GM10847 (cell line): Measurements from ENCODE around the gene KPRP.

Experiments used
- POLR2A ChIP-seq: IDR thresholded peaks from 2 replicates; pipeline ENCODE4 v1.6.1; 2011; ENCODE audit not compliant: insufficient read length; ENCODE audit errors: extremely low read depth

KPRP gene

DNA sequence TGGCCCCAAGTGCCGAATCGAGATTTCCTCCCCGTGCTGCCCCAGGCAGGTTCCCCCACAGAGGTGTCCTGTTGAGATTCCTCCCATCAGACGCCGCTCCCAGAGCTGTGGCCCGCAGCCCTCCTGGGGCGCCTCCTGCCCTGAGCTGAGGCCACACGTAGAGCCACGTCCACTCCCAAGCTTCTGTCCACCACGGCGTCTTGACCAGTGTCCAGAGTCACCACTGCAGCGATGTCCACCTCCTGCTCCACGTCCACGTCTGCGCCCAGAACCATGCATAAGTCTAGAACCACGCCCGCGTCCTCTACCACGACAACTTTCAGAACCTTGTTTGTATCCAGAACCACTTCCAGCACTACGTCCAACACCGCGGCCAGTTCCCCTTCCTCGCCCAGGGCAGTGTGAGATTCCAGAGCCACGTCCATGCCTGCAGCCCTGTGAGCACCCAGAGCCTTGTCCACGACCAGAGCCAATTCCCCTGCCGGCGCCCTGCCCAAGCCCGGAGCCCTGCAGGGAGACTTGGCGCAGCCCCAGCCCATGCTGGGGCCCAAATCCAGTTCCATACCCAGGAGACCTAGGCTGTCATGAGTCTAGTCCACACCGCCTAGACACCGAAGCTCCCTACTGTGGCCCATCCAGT lies 2.8 kb downstream of the KPRP start:
- TF ChIP-seq POLR2A: no peak

DNA sequence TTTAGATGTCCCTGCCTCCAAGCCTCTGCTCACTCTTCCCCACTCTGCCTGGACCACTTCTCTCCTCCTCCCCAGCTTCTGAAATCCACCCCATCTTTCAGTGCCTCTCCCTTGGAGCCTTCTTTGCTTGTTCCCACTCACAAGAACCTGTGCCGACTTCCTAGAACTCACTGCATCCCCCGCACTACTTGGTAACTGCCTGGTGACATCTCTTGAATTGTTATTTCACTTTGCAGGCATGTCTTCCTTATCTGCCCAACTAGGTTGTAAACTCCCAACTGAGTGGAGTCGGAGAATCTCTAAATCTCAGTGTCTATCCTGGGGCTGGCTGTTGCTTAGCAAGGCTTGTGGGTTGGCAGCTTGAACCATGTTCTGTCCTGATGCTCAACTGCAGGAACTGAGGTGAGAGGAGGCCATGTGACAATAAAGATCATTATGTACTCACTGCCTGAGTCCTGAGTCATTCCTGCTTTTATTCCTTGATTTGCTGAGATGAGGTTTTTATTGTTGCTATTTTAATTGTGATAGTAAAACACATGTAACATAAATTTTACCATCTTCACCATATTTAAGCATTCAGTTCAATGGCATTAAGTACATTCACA lies 3.9 kb downstream of the KPRP start:
- no peak for TF ChIP-seq POLR2A

DNA sequence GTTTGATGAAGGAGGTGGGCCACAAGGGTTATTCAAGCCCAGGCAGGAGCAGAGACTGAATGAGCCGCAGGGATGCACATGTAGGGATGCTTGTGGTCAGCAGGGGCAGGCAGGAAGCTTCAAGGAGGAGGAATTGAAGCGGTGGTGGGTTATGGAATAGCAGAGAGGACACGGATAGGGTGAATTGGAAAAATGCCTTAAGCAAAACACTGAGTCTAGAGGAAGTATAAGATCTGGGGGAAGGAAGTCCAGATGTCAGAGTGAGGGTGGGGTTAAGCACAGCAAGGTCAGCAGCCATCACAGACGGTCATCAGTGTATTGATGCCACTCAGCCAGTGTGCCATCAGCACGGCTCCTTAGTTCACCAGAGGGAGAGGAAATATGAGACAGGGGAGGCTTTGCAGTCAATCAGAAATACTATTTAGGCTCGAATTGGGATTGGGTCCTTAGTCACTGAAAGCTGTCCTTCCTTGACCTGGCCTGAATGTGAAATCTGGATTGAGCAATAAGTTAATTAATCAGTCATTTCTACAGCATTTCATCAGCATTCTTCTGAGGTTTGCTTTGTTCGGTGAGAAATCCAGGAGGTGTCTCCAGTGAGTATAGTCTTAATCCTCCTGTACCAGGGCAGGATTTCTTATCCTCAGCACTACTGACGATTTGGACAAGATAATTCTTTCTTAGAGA lies 11.2 kb downstream of the KPRP start:
- TF ChIP-seq POLR2A: no peak

DNA sequence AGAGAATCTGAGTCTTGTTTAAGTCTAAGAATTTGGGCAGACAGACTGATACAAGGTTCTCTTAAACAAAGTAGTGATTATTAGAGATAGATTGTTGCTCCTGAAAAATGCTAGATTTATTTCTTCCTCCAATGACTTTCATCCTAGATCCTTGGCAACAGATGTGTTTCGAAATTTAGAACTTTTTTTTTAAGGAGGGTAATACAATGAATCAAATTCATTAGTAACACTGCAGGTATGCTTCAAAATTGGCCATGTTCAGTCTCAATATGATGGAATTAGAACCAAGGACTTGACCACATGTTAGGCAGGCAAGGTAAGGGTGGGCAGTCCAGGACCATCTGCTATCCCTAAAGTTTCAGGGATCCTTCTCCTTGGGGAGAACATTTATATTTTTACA lies 12.6 kb downstream of the KPRP start:
- TF ChIP-seq POLR2A: no peak

DNA sequence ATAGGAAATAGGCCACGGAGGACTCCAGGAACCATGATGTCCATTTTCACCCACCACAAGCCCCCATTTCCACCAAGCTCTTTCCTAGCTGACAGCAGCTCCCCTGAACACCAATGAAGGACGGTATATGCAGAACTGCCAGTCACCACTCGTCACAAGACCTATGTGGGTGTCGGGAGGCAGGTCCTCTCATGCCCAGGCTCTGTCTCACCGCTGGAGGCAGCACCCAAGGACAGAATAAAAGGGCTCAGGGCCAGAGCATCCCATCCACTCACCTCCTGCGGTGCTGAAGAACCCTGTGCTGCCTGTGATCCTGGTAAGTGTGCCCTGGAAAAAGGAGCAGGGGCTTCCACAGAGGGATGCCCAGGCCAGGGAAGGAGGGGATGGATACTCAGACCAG lies 17.1 kb downstream of the KPRP start, which contains the start of gene LCE1F:
Gene LCE1F, plus strand, starts transcription at position 266 of the 400 bp plus-strand sequence. CDS start 1,232 bp downstream, outside the sequence.
- no peak for TF ChIP-seq POLR2A

DNA sequence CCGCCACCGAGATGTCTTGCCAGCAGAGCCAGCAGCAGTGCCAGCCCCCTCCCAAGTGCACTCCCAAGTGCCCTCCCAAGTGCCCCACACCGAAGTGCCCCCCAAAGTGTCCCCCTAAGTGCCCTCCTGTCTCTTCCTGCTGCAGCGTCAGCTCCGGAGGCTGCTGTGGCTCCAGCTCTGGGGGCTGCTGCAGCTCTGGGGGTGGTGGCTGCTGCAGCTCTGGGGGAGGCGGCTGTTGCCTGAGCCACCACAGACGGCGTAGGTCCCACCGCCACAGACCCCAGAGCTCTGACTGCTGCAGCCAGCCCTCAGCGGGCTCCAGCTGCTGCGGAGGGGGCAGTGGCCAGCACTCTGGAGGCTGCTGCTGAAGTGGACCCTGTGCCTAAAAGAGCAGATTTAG lies 18.5 kb downstream of the KPRP start:
- TF ChIP-seq POLR2A: no peak

DNA sequence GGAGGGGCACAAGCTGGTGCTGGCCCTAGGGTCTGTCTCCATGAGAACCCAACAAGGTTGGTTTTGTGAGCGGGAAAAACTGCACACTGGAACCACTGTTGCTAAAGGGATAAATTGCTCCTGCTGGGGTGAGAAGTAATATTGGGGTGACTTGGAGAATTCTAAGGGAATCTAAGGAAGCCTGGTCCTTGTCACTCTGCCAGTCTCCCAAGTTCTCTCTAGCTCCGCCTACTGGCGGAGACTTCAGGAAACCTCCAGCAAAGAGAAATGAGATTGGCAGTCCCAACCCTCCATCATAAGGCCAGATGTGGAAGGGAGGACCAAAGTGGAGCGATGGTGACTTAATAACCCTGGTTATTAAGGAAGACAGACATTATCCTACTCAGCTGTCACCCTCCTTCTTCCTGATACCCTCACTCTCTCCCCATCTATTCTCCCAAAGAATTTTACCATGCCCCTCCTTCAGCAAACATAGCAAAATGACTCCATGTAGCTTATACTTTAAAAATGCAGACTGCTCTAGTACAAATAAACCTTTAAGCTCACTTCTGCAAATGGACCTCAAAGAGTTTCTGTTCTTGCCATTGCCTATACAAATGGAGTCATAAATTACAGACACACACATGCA lies 19.8 kb downstream of the KPRP start:
- TF ChIP-seq POLR2A: no peak

DNA sequence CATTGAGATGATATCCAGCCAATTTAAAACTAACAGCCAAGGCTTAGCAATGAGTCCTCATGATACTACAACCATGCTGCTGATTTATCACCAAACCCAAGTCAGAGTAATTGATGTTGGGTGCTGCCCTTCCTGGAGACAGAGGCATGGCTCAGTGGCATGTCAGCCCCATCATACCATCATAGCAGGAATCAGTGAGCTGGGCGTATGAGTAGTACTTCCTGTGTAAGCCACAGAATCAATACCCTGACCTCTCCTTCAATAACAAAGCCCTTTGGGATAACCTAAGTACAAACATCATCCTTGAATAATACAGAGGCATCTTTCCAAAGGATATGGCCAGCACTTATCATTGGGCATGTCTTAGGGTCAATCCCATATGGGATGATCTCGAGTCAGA lies 25.3 kb downstream of the KPRP start:
- TF ChIP-seq POLR2A: no peak

DNA sequence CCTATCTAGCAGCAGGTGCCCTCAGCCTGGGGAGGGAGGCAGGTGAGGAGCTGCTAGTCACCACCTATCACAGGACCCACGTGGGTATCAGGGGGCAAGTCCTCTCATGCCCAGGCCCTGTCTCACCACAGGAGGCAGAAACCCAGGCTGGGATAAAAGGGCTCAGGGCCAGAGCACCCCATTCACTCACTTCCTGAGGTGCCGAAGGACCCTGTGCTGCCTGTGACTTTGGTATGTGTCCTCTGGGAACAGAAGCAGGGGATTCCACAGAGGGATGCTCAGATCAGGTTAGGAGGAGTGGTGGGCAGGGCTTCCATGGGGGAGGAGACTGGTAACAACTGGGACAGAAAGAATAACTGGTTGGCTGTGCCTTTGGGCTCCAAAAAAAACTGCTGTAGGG lies 28.3 kb downstream of the KPRP start, which contains the start of gene LCE1E:
Gene LCE1E, plus strand, starts transcription at position 181 of the 400 bp plus-strand sequence. CDS start 1,043 bp downstream, outside the sequence.
- no peak for TF ChIP-seq POLR2A

DNA sequence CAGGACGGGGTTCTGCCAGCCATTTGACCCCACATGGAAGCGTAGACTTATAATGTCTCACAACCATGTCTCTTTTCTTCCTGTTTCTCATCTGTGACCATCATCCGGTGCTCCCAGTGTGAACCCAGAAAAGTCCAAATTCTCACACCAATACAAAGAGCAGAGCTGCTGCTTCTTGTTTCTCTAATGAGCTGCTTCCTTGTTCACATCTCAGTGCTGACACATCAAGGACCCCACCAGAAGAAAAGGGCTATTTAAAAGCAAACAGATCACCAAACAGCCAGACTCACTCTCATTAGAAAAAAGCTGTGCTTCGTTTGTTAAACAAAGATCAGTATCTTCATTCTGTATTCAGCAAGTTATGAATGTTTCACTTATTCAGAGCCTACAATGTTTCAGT lies 37.9 kb downstream of the KPRP start:
- no peak for TF ChIP-seq POLR2A

DNA sequence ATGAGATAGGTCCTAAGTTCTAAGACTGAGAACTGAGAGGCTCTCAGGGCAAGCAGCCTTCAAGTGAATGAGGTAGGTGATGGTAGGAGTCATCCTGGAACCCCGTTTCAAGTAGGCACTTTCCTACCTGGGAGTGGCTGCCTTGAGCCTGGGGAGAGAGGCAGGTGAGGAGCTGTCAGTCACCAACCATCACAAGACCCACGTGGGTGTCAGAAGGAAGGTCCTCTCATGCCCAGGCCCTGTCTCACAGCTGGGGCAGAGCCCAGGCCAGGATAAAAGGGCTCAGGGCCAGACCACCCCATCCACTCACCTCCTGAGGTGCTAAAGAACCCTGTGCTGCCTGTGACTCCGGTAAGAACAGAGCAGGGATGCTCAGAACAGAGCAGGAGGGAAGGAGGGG lies 38.6 kb downstream of the KPRP start, which contains the start of gene LCE1D:
Gene LCE1D, plus strand, starts transcription at position 301 of the 400 bp plus-strand sequence. CDS start 1,074 bp downstream, outside the sequence.
- TF ChIP-seq POLR2A: no peak

DNA sequence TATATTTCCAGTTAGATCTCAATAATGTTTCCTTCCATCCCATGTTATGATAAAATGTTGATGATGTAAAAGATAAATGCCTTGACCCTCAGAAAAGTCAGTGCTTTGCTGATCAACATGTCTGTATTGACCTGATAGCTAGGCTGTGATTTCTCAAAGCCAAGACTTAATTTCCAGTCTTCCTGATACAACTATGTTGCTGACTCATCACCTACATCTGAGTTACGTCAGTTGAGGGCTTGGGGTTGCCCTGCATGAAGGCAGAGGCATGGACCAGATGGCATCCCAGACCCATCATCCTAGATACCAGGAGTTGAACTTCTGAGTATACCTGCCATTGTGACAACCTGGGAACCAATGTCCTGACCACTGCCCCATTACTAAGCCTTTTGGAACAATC lies 43.5 kb downstream of the KPRP start:
- no peak for TF ChIP-seq POLR2A

DNA sequence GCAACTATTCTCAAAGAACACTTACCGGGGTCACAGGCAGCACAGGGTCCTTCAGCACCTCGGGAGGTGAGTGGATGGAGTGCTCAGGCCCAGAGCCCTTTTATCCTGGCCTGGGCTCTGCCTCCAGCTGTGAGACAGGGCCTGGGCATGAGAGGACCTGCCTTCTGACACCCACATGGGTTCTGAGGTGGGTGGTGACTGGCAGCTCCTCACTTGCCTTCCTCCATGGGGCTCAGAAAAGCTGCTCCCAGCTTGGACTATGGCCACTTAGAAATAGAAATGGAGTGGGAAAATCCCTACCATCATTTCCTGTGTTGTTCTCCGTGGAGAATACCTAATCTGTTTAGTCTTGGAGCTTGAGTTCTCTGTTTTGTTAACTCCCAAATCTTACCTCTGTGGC lies 48.8 kb downstream of the KPRP start, which contains the start of gene LCE1C:
Gene LCE1C, minus strand, starts transcription at position 76 of the 400 bp plus-strand sequence. CDS start 1,173 bp downstream, outside the sequence.
- no peak for TF ChIP-seq POLR2A

DNA sequence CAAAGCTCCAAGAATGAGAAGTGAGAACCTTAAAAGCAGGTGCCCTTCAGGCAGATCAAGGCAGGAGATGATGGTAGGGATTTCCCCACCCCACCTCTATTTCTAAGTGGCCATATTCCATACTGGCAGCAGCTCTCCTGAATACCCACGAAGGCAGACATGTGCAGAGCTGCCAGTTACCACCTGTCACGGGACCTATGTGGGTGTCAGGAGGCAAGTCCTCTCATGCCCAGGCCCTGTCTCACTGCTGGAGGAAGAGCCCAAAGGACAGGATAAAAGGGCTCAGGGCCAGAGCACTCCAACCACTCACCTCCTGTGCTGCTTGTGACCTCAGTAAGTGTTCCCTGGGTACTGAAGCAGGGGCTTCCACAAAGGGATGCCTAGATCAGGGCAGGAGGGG lies 53.2 kb downstream of the KPRP start:
- no peak for TF ChIP-seq POLR2A
